IPS-NIHi11 (cell line): ENCODE data around the gene CIT.
A peak's percentile ranks its signal among the peaks of the same experiment; 100 is the strongest.

ENCODE experiments used
- DNase-seq: peaks from one replicate; pipeline ENCODE4 v3.0.0; 2012; ENCODE audit warnings: mixed read lengths, low spot score

Gene CIT

DNA sequence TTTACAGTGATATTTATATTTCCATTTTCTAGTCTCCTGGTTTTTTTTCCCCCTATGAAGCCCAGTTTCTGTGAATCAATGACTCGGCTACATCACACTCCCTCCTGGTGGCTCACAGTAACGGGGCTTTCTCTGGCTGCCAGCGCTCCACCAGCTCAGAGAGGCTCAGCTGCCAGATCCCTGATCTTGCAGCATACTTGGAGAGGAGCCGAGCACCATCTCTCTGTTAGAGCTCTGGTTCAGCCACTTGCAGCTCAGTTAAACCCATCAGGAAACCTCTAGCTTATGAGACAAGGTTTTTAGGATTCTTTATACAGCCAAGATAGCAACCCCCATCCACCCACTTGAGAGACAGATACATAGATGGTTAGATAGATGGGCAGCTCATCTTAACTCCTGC, 74.6 kb downstream of the CIT start:
- no peak for DNase-seq

DNA sequence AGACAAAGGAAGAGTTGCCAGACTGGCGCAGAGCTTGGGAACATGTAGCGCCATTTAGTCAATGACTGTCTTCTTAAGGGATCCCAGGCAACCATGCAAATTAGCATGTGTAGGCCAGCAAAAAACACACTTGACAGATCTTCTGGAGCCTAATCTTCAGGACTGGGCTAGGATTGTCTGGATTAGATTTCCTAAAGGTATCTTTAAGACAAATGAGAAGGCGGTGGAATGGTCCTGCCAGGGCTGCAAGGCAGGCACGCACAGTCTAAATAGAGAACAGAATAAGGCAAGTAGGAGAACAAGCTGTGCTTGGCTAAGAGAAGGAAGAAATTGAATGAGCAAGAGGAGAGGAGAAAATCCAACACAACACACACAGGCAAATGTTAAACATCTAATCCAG, 80.0 kb downstream of the CIT start:
- DNase-seq: no peak

DNA sequence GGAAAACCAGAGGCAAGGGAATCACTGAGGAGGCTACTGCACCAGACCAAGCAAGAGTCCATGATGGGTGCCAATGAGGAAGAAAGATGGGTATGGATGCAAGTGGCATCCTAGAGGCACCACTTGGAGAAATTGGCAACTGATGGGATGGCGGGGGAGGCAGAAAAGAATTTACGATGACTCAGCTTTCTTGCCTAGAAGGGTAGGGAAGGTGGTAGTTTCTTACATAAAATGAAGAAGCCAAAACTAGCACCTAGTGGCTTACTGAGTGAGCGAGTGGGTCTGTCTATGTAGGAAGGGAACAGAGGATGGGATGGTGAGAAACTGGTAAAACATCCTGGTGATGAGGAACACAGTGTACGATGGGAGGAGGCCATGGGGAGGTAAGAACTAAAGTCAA, 80.8 kb downstream of the CIT start:
- DNase-seq: no peak

DNA sequence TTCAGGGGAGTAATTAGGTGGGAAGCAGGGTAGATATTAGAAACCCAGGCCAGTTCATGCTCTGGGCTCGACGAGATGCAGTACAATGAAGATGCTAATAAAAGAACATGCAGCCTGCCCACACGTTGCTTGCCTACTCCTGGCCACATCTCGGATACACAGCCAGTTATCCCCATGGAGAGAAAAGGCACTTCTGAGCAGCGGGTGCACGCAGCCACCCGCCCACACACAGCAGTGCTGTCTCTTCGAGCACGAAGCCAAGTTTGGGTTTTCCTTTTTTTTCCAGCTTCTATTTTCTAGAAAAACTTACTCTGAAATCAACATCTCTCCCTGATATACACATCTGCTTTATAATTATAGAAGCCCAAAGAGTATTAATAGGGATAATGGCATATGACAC, 85.7 kb downstream of the CIT start:
- DNase-seq: no peak

DNA sequence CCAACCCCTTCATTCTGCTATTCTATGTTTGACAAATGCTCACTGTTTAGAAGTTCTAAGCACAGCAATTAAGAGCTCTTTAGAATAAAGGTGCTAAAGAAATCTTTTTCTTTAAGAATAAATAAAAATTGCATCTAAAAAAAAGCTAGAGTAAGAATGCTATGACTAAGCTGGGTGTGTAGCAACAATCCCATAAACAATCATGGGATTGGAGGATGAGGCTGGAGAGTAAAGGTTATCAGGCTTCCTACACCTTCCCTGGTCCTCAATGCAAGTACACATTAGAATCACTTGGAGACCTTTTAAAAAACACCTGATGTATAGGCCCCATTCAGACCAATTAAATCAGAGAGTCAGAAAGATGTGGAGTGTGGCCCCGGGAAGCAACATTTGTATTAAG, 88.3 kb downstream of the CIT start:
- DNase-seq: no peak

DNA sequence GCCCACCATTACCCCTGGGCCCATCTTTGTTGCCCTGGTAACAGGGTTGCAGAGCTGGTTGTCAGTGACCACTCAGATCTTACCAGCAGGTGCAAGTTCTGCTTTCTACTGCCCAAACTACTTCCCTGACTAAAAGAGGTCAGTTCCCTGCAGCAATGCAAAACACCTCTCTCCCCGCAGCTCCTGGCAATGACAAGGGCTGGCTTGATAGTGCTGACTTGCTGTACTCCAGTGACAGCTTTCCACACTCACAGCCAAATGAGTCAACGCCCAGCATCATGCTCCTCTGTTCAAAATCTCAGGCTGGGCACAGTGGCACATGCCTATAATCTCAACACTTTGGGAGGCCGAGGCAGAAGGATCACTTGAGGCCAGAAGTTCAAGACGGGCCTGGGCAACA, 90.6 kb downstream of the CIT start:
- no peak for DNase-seq

DNA sequence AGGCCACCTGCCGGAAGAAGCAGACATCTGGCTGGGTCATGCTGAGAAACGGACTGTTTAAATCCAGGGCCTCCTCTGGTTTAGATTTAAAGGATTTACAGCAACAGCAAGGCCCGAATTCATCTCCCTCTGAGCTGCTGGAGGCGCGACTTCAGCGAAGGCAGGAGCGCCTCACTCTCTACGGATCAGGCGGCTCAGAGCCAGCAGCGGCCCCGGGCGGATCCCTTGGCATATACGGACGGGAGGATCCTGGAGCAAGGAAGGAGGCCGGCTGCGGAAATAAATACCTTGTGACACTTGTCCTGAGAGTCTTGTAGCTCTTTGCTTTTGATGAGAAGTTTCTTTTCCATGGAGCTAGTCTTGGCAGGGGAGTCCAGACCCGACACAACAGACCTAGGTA, 92.4 kb downstream of the CIT start:
- no peak for DNase-seq

- DNase-seq: no peak
These were observed 93.3 kb downstream of the CIT start for GRCh38 chr12:119783787-119784186.

GRCh38 chr12:119781804-119782203, 95.3 kb downstream of the CIT start:
- DNase-seq: no peak

- peak; percentile 64 for DNase-seq
These were observed 96.2 kb downstream of the CIT start for GRCh38 chr12:119780786-119781434.

DNA sequence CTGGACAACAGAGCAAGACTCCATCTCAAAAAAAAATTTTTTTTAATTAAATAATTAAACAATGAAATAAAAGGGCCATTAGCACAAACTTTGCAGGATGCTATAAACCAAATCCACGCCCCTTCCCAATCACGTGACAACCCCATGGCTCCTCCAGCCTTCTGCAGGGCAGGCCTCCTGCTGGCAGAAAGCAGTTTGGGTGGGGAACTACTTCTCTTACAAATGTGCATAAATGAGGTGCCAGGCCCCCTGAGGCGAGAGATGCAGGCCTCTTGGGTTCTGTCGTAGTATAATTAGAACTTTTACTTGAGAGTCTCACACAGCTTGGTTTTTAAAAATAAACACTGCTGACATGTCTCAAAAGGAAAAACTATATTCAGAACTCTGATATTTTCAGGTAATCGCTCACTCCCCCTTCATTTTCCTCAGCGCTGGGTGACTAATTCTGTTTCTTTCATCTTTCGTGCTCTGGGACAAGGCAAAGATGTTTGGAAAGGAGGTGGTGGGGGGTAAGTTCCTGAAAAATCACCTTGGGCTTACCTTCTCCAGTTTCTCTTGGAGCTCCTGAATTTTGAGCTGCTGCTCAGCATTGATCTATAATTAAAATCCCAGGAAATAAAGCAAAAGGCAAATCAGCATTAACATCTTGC, 101.7 kb downstream of the CIT start:
- DNase-seq: no peak

DNA sequence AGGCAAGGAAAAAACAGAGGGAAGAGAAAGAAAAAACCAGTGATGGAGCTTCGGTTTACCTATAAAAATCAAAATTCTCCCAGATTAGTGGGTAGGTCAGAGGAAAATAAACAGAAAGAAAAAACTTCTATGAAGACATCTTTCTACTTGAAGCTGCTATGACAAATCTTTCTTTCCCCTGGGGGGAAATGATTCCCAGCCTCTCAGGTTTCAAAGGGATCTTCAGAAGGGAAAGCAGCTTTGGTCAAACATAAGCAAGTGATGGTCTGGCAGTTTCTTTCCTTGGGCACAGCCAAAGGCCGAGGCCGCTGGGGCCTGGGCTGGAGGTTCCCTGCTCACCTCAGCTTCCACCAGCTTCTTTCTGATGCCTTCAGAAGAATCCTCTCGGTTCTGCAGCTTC, 104.7 kb downstream of the CIT start:
- DNase-seq: no peak

GRCh38 chr12:119770146-119770545, 107.0 kb downstream of the CIT start:
- no peak for DNase-seq

DNA sequence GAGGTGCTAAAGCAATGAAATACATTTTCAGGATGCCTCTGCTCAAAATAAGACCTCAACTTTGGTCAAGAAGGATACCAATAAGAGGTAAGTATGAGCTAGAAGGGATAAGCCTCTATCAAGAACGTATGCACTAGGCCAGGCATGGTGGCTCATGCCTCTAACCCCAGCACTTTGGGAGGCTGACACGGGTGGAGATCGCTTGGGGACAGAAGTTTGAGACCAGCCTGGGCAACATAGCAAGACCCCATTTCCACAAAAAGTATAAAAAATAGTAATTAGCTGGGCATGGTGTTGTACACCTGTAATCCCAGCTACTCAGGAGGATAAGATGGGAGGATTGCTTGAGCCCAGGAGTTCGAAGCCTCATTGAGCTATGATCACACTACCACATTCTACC, 114.5 kb downstream of the CIT start:
- no peak for DNase-seq

- no peak for DNase-seq
These were observed 118.4 kb downstream of the CIT start for GRCh38 chr12:119758722-119759121.

- DNase-seq: no peak
These were observed 118.9 kb downstream of the CIT start for GRCh38 chr12:119758234-119758633.

- DNase-seq: no peak
These were observed 125.2 kb downstream of the CIT start for GRCh38 chr12:119751961-119752360.

- no peak for DNase-seq
These were observed 127.5 kb downstream of the CIT start for GRCh38 chr12:119749666-119750065.

- DNase-seq: no peak
These were observed 128.6 kb downstream of the CIT start for GRCh38 chr12:119748497-119748896.

GRCh38 chr12:119746169-119746568, 131.0 kb downstream of the CIT start:
- DNase-seq: no peak

GRCh38 chr12:119744900-119745606, 132.1 kb downstream of the CIT start:
- no peak for DNase-seq

GRCh38 chr12:119742700-119743099, 134.4 kb downstream of the CIT start:
- no peak for DNase-seq

GRCh38 chr12:119740830-119741229, 136.3 kb downstream of the CIT start:
- DNase-seq: no peak

DNA sequence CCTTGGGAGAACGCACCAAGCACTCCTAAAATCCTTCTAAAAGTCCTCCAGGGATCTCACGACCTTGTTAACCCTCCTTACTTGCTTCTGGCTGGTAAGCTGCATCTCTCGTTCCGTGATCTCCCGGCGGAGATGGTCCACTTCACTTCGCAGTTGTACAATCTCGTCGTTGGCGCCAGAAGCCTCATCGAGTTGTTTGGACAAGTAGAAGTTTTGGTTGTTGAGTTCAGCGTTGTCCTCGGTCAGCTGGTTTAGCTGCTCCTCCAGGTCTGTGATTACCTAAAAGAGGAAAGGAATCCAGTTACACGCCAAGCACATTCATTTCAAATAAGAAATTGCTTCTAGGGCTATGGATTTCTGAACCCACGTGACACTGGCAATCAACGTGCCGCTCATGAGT, 142.0 kb downstream of the CIT start:
- DNase-seq: no peak
